Lower leg skin (tissue), 4 donors: ENCODE results near the gene RALGAPB. TPM values are rescaled to one million over a fixed set of nuclear protein-coding genes. Genes with fewer than 3 reads are reported as not detected.

Experiments
- DNase-seq, 2 donors: peaks; one replicate each; pipeline ENCODE4 v3.0.0-alpha.2; 2019; ENCODE audit warnings: low spot score in 2 of 2
- H3K4me3 ChIP-seq: fragments of 200-600 bp; sonication (generic); 2 replicates; pipeline ENCODE4 v1.5.1; 2017; ENCODE audit warnings: mild to moderate bottlenecking, low read depth; ENCODE audit not compliant: poor library complexity, severe bottlenecking
- POLR2A ChIP-seq, 2 donors: fragments of 450-650 bp; IDR thresholded peaks; one replicate each; pipeline ENCODE4 v1.6.1; 2016 to 2017; ENCODE audit warnings: antibody characterized with exemption in 2 of 2, mild to moderate bottlenecking in 1 of 2, moderate library complexity in 1 of 2
- WGBS, 2 donors: methylation state at CpG; one replicate each; pipeline ENCODE4 v1.1.5; 2018; 5-methylcytosine and 5-hydroxymethylcytosine counted together
- intact Hi-C: fragments of 100-400 bp; cut with DNase I; formaldehyde crosslinking; loops from one replicate; pipeline ENCODE4 v1.15.0; 2023; ENCODE audit warnings: low total_unique reads
- total RNA-seq, 4 donors: library from RNA; depleted of rRNA; stranded (reverse); fragments of >200 nt; gene quantifications; one replicate each; pipeline ENCODE4 v1.1.0, GENCODE V29; 2016
- TF ChIP-seq, protein P1 (sequence below), 3 donors: fragments of 450-650 bp; IDR thresholded peaks; one replicate each; pipeline ENCODE4 v1.5.1; 2016; ENCODE audit warnings: antibody characterized with exemption in 3 of 3, mild to moderate bottlenecking in 3 of 3, moderate library complexity in 2 of 3

Gene RALGAPB
- 10 to 100 TPM; 35.3 to 51.0 (median 41.5) TPM for total RNA-seq

DNA sequence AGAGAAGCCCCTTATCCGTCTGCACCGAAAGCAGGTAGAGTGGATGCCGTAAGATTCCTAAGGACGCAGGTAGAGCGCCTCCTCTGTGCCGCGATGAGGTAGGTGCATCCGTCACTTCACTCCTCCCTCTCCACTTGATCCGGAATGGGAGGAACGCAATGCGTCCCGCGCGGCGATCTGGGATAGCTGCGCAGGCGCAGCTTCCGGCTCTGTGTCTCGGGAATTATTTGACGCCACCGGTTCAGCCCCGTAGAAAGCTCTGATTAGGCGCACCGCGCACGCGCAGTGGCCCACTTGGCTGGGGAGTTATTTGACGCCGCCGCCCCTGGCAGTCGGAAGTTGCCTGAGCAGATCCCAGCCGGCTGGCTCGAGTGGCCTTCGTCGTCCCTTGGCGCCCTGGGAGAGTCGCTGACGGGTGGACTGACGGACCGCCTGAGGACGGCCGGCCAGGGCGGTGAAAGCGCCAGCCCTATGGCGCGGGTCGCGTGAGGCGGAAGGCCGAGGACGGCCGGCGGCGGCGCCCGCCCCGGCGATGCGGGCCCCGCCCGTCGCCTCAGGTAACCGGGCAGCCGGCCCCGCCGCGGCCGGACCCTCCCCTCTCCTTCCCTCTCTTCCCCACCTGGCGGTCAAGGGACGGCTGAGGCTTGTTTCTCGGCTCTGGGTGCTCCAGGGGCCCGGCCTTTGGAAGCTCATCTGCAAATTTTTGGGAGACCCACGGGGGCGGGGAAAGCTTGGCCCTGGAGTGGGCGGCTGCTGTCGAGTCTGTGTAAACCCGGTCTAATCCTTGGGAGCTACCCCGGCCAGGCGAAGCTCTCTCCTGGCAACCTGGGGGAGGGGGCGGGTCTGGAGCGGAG lies at the start of gene RALGAPB:
TSS of gene RALGAPB (plus strand) at position 331 of the 854 bp plus-strand sequence. CDS start 15,590 bp downstream, outside the sequence.
- TF ChIP-seq, protein P1, sequence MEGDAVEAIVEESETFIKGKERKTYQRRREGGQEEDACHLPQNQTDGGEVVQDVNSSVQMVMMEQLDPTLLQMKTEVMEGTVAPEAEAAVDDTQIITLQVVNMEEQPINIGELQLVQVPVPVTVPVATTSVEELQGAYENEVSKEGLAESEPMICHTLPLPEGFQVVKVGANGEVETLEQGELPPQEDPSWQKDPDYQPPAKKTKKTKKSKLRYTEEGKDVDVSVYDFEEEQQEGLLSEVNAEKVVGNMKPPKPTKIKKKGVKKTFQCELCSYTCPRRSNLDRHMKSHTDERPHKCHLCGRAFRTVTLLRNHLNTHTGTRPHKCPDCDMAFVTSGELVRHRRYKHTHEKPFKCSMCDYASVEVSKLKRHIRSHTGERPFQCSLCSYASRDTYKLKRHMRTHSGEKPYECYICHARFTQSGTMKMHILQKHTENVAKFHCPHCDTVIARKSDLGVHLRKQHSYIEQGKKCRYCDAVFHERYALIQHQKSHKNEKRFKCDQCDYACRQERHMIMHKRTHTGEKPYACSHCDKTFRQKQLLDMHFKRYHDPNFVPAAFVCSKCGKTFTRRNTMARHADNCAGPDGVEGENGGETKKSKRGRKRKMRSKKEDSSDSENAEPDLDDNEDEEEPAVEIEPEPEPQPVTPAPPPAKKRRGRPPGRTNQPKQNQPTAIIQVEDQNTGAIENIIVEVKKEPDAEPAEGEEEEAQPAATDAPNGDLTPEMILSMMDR (IDR thresholded peaks at IDR 0.05), result no peak
- no peak for TF ChIP-seq POLR2A (IDR thresholded peaks at IDR 0.05)
- WGBS, 2 donors, result 0 to 1% methylated on average over 31 to 50 of the region's 81 CpGs
- H3K4me3 ChIP-seq, result peak within 1 kb of the TSS; percentile 95
- intact Hi-C loops, result no loop called here
- peak; percentile 98 to 100 for DNase-seq

- intact Hi-C loops, result no loop called here
- DNase-seq, result no peak
- no peak overlapping the region for H3K4me3 ChIP-seq
- WGBS, 2 donors, result 83 to 84% methylated on average over 4 of the region's 4 CpGs
- TF ChIP-seq POLR2A (IDR thresholded peaks at IDR 0.05), result no peak
- TF ChIP-seq, protein P1 (IDR thresholded peaks at IDR 0.05), result no peak
Observed at GRCh38 chr20:38423541-38423940, 49.1 kb upstream of the RALGAPB start.

DNA sequence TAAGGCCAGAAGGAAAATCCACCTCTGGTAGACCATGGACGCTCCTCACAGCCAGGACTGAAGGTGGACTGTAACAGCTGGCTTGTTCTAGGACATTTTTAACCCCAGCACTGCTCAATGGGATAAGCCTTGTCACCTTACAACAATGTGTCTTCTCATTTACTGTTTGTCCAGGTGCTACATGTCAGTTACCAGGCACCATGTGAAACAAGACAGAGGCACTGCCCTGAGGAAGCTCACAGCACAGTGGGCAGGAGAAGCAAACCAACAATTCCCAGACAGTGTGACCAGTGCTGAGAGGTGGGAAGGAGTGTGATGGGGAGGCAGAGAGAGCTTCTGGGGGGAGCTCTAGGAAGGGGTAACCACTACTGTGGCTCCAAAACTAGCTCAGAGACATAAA lies 48.2 kb upstream of the RALGAPB start:
- WGBS, 2 donors, result 89 to 100% methylated on average over 1 of the region's 1 CpG
- TF ChIP-seq, protein P1 (IDR thresholded peaks at IDR 0.05), result no peak
- no peak for TF ChIP-seq POLR2A (IDR thresholded peaks at IDR 0.05)
- intact Hi-C loops, result no loop called here
- DNase-seq, result no peak
- no peak overlapping the region for H3K4me3 ChIP-seq

GRCh38 chr20:38426006-38426897 lies 46.4 kb upstream of the RALGAPB start:
- WGBS, 2 donors, result 66 to 68% methylated on average over 15 of the region's 15 CpGs
- intact Hi-C loops, result no loop called here

GRCh38 chr20:38427655-38428023 lies 45.0 kb upstream of the RALGAPB start:
- no peak for DNase-seq
- no peak overlapping the region for H3K4me3 ChIP-seq
- TF ChIP-seq, protein P1 (IDR thresholded peaks at IDR 0.05), result no peak
- no peak for TF ChIP-seq POLR2A (IDR thresholded peaks at IDR 0.05)
- 72 to 76% methylated on average over 5 of the region's 5 CpGs for WGBS, 2 donors
- intact Hi-C loops, result no loop called here

More at GRCh38 chr20:38426006-38426897, 46.4 kb upstream of the RALGAPB start:
- DNase-seq, result no peak
- no peak overlapping the region for H3K4me3 ChIP-seq
- TF ChIP-seq, protein P1 (IDR thresholded peaks at IDR 0.05), result no peak
- no peak for TF ChIP-seq POLR2A (IDR thresholded peaks at IDR 0.05)
